Ascending aorta (tissue), 2 donors: ENCODE measurements around the gene ISG15. TPM values are rescaled to one million over a fixed set of nuclear protein-coding genes. Genes with fewer than 3 reads are reported as not detected.

ENCODE experiments used
- DNase-seq, 2 donors: peaks; one replicate each; pipeline ENCODE4 v3.0.0-alpha.2; 2019; ENCODE audit warnings: low spot score in 2 of 2
- H3K27ac ChIP-seq, 2 donors: fragments of 200-600 bp; sonication (generic); one replicate each; pipeline ENCODE4 v1.5.1; 2016 to 2017; ENCODE audit warnings: mild to moderate bottlenecking in 1 of 2
- H3K27me3 ChIP-seq: fragments of 200-600 bp; sonication (generic); one replicate; pipeline ENCODE4 v1.5.1; 2017
- H3K36me3 ChIP-seq, 2 donors: fragments of 200-600 bp; sonication (generic); one replicate each; pipeline ENCODE4 v1.5.1; 2016
- H3K4me1 ChIP-seq, 2 donors: fragments of 200-600 bp; sonication (generic); one replicate each; pipeline ENCODE4 v1.5.1; 2016 to 2017; ENCODE audit warnings: mild to moderate bottlenecking in 1 of 2
- H3K4me3 ChIP-seq, 2 donors: fragments of 200-600 bp; sonication (generic); one replicate each; pipeline ENCODE4 v1.5.1; 2016 to 2017; ENCODE audit warnings: mild to moderate bottlenecking in 1 of 2
- H3K9me3 ChIP-seq, 2 donors: fragments of 200-600 bp; sonication (generic); one replicate each; pipeline ENCODE4 v1.5.1; 2016
- intact Hi-C: fragments of 100-400 bp; cut with DNase I; formaldehyde crosslinking; loops from one replicate; pipeline ENCODE4 v1.15.1; 2023
- total RNA-seq: library from RNA; depleted of rRNA; stranded (reverse); fragments of >200 nt; gene quantifications from one replicate; pipeline ENCODE4 v1.1.0, GENCODE V29; 2016
- TF ChIP-seq, protein P1 (sequence below), 3 experiments: fragments of 200-600 bp in 2 of 3; fragments of 450-650 bp in 1 of 3; sonication (generic) in 2 of 3; IDR thresholded peaks; one replicate each; pipeline ENCODE4 v1.5.1; 2016 to 2019; ENCODE audit warnings: antibody characterized with exemption in 3 of 3, mild to moderate bottlenecking in 1 of 3, moderate library complexity in 1 of 3

The ISG15 gene
- total RNA-seq, 1 donor from 2014 or later: 125 TPM

DNA sequence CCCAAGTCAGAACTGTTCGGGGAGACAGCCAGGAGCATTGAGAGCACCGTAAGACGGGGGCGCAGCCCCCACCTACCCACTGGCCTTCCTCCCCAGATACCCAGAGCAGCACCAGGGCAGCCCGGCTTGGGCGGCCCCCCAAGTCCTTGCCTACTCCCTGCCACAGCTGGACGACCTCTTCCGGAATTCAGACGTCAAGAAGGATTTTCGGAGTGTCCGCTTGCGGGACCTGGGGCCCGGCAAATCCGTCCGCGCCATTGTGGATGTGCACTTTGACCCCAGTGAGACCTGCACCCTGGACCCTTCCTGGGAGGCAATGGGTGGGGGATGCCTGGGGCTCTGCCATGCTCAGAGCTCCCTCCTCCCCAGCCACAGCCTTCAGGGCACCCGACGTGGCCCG, 34.1 kb downstream of the ISG15 start:
- no peak overlapping the region for H3K4me3 ChIP-seq
- no peak for DNase-seq
- peaks cover 15 to 18% of the 10 kb centered on the region in 2 donors for H3K36me3 ChIP-seq
- H3K4me1 ChIP-seq: no peaks in the 10 kb centered on the region
- intact Hi-C loops: no loop called here
- no peaks in the 10 kb centered on the region for H3K27me3 ChIP-seq
- no peaks in the 10 kb centered on the region for H3K9me3 ChIP-seq
- TF ChIP-seq, protein P1, sequence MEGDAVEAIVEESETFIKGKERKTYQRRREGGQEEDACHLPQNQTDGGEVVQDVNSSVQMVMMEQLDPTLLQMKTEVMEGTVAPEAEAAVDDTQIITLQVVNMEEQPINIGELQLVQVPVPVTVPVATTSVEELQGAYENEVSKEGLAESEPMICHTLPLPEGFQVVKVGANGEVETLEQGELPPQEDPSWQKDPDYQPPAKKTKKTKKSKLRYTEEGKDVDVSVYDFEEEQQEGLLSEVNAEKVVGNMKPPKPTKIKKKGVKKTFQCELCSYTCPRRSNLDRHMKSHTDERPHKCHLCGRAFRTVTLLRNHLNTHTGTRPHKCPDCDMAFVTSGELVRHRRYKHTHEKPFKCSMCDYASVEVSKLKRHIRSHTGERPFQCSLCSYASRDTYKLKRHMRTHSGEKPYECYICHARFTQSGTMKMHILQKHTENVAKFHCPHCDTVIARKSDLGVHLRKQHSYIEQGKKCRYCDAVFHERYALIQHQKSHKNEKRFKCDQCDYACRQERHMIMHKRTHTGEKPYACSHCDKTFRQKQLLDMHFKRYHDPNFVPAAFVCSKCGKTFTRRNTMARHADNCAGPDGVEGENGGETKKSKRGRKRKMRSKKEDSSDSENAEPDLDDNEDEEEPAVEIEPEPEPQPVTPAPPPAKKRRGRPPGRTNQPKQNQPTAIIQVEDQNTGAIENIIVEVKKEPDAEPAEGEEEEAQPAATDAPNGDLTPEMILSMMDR (IDR thresholded peaks at IDR 0.05): no peak
- no peak overlapping the region for H3K27ac ChIP-seq

DNA sequence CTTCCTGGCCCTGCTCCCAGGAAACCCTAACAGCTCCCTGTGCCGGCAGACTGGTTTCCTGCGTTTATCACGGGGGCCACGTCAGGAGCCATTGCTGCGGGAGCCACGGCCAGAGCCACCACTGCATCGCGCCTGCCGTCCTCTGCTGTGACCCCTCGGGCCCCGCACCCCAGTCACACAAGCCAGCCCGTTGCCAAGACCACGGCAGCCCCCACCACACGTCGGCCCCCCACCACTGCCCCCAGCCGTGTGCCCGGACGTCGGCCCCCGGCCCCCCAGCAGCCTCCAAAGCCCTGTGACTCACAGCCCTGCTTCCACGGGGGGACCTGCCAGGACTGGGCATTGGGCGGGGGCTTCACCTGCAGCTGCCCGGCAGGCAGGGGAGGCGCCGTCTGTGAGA, 34.7 kb downstream of the ISG15 start:
- intact Hi-C loops: no loop called here
- no peak overlapping the region for H3K27ac ChIP-seq
- TF ChIP-seq, protein P1 (IDR thresholded peaks at IDR 0.05): no peak
- H3K27me3 ChIP-seq: no peaks in the 10 kb centered on the region
- H3K36me3 ChIP-seq: peaks cover 15 to 18% of the 10 kb centered on the region in 2 donors
- no peaks in the 10 kb centered on the region for H3K9me3 ChIP-seq
- DNase-seq: no peak
- no peaks in the 10 kb centered on the region for H3K4me1 ChIP-seq
- no peak overlapping the region for H3K4me3 ChIP-seq

DNA sequence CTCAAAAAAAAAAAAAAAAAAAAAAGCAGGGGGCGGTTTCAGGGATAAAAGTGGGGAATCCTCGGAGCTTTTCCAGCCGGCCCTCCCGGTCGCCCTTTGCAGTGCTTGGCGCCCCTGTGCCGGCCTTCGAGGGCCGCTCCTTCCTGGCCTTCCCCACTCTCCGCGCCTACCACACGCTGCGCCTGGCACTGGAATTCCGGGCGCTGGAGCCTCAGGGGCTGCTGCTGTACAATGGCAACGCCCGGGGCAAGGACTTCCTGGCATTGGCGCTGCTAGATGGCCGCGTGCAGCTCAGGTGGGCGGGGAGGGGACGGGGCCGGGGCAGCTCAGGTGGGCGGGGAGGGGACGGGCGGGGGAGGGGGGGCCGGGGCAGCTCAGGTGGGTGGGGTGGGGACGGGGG, 35.5 kb downstream of the ISG15 start:
- Histone ChIP-seq H3K9me3 (no peaks in the 10 kb centered on the region), H3K36me3 (peaks cover 15 to 18% of the 10 kb centered on the region in 2 donors), H3K4me3 (no peak overlapping the region), H3K4me1 (no peaks in the 10 kb centered on the region), H3K27ac (no peak overlapping the region), H3K27me3 (no peaks in the 10 kb centered on the region)
- no peak for DNase-seq
- TF ChIP-seq, protein P1 (IDR thresholded peaks at IDR 0.05): no peak
- intact Hi-C loops: no loop called here

DNA sequence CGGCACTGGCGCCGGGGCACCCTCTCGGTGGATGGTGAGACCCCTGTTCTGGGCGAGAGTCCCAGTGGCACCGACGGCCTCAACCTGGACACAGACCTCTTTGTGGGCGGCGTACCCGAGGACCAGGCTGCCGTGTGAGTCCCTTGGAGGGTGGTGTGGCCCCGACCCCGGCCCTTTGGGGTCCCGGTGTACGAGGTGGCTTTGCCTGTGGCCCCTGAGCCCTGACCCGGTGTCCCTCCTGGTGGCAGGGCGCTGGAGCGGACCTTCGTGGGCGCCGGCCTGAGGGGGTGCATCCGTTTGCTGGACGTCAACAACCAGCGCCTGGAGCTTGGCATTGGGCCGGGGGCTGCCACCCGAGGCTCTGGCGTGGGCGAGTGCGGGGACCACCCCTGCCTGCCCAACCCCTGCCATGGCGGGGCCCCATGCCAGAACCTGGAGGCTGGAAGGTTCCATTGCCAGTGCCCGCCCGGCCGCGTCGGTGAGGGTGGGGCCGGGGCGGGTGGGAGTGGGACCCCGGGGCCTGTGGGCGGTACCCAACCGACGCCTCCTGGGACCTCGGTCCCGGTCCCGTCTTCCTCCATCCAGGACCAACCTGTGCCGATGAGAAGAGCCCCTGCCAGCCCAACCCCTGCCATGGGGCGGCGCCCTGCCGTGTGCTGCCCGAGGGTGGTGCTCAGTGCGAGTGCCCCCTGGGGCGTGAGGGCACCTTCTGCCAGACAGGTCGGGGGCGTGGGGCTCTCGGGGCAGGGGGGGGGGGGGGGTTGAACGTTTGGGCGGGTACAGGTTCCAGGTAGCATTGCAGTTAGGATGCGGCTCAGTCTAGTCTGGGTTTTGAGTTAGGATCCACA, 36.2 kb downstream of the ISG15 start:
- no peak for DNase-seq
- H3K27ac ChIP-seq: no peak overlapping the region
- TF ChIP-seq, protein P1 (IDR thresholded peaks at IDR 0.05): no peak

DNA sequence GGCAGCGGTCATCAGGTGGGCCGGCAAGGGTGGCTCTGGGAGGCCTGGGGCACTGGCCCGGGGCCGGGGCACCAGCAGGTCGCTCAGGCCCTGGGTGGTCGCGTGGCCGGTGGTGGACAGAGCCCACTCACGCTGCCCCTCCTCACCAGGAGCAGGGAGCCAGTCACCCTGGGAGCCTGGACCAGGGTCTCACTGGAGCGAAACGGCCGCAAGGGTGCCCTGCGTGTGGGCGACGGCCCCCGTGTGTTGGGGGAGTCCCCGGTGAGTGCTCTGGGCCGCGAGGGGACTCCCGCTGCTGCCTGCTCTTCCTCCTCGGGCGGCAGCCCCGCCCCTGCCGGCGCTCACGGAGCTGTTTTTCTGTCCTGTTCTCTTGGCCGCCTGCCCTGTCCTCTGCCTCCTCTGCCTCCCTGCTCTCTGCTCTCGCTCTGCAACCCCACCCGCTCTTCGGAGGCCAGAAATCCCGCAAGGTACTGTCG, 37.3 kb downstream of the ISG15 start:
- no peak overlapping the region for H3K27ac ChIP-seq
- no peak for DNase-seq
- no peaks in the 10 kb centered on the region for H3K9me3 ChIP-seq
- H3K4me3 ChIP-seq: no peak overlapping the region
- intact Hi-C loops: no loop called here
- no peaks in the 10 kb centered on the region for H3K4me1 ChIP-seq
- no peaks in the 10 kb centered on the region for H3K27me3 ChIP-seq
- H3K36me3 ChIP-seq: peaks cover 7 to 12% of the 10 kb centered on the region in 2 donors
- TF ChIP-seq, protein P1 (IDR thresholded peaks at IDR 0.05): no peak

More for the DNA sequence above, 36.2 kb downstream of the ISG15 start:
- intact Hi-C loops: no loop called here
- Histone ChIP-seq H3K27me3 (no peaks in the 10 kb centered on the region), H3K36me3 (peaks cover 13 to 18% of the 10 kb centered on the region in 2 donors), H3K4me1 (no peaks in the 10 kb centered on the region), H3K9me3 (no peaks in the 10 kb centered on the region), H3K4me3 (no peak overlapping the region)
